CD4-positive, alpha-beta T cell treated with Interleukin-17A for 4 hours (primary cell): Measurements from ENCODE around the gene STEEP1.

Experiments used
- DNase-seq: peaks from one replicate; pipeline ENCODE4 v3.0.0-alpha.2; 2020; ENCODE audit warnings: mixed read lengths

Gene STEEP1

DNA sequence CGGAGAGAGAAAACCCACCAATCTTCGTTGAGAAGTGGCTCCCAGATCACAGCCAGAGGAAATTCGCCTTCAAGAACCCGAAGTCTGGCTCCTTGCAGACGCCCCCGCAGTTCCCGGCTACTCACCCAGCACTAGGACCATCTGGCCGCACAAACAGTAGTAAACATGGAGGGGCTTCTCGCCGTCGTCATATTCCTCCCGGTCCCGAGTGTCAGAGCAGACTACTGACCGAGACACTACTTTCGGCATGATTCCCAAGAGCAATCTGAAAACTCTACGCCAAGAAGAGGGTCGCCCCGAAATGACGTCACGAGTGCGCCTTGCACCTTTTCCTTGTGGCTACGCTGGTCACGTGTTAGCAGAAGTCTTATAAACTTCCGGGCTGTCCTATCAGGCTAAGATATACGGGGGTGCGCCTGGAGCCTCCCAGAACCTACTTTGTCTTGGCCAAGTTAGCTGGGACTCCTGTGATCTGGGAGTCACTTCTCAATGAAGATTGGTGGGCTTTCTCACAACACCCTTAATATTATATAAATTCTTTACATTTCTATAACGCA, at the start of gene STEEP1:
STEEP1 (minus strand) TSS at position 303 of the 557 bp plus-strand sequence; CDS start at position 249, 54 bp downstream.
- peak; percentile 88 for DNase-seq

- no peak for DNase-seq
These were observed 49.6 kb upstream of the STEEP1 start for GRCh38 chrX:119614776-119615175.

DNA sequence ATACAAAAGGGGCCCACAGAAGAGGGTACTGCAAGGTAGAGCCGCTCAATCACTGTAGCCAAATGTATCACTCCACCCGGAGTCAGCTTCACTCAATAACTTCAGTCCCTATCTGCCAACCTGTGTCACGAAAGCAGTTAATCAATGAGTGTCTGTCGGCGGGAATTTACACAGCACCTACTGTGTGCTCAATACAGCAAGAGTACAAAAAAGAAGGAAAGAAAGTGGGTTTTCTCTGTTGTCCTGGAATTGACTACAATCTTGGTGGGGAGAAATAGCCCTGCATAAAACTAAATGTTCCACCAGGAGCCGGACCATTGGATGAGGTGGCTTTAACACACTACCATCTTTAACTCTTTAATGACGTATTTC, 41.8 kb upstream of the STEEP1 start:
- DNase-seq = no peak

DNA sequence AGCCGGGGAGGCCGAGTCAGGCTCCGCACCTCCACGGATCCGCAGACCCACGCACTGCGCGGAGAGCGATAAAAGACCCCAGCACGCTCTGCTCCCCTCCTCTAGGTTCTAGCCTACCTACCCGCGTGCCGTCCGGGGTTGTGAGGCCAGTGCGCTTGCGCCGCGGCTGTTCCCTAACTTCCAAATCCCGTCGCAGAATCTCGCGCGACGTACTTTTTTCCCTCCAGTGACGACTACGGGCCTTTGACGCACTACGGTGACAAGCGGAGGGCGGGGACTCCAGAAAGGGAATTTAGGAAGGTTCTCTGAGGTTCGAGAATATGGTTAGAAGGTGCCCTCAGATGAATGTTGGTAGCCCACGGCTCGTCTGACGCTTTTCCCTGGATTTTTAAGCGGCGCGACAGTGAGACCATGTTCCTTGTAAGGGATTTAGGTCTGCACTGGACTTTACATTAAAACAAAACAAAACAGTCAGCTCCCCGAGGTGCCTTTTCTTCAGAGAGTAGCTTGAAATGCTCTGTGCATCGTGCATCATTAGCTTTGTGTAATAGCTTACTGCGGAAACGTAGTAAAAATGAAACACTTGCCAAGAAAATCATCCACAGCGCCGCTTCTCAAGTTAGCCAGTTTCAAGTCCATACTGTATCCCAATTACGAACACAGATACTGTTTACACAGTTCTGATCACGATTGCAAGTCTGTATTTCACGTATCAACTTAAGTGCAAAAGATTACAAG, 41.2 kb upstream of the STEEP1 start, which contains the start of gene NKRF:
NKRF (minus strand) TSS at position 145 of the 738 bp plus-strand sequence.
- DNase-seq = peak; percentile 90

GRCh38 chrX:119605464-119606279, 40.5 kb upstream of the STEEP1 start:
- DNase-seq = peak; percentile 57

DNA sequence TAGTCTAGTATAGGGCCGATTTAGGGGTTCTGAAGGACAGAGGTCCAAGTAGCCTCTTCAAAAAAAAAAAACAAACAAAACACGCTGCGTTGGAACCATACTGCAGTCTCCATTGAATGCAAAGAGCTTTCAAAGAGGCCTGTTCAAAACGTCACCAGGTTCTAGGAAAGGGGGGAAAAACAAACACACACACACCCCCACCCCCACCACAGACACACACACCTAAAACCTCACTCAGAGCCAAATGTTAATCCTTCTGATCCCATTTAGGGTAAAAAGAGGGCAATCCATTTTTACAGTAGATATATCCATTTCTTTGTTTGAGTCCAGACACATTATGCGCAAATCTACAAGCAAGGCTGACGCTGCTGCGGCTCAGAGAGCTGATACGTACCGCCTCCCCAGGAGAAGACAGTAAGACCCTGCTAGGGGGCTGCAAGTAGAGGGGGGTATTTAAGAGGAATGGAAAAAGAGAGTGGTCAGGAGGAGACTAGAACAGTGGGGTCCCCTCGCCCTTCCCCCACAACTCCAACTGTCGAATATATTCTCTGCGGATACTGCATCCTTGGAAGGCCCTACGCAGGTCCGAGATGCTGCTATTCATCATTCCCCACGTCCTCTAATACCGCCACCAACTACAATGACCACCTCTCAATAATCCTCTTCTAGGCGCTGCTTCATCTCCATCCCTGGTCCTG, 39.7 kb upstream of the STEEP1 start:
- no peak for DNase-seq

DNA sequence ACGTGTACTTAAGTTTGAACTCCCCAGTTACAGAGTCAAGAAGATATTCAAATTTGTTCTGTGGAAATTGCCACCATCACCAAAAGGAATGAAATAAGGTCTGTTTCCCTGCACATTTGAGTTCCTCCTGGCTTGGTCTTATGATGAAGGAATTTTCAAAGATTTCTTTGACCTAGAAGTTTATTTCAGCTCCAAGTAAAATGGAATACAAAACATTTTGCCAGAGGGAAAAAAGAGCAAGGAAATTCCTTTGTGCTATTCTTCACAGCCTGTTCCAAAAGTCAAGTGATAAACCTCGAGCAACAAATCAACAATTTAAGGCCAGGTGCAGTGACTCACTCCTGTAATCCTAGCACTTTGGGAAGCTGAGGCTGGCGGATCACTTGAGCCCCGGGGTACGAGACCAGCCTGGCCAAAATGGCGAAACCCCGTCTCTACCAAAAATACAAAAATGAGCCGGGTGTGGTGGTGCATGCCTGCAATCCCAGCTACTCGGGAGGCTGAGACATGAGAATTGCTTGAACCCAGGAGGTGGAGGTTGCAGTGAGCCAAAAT, 37.6 kb upstream of the STEEP1 start:
- DNase-seq = no peak

- no peak for DNase-seq
These were observed 24.6 kb upstream of the STEEP1 start for GRCh38 chrX:119589810-119590209.

DNA sequence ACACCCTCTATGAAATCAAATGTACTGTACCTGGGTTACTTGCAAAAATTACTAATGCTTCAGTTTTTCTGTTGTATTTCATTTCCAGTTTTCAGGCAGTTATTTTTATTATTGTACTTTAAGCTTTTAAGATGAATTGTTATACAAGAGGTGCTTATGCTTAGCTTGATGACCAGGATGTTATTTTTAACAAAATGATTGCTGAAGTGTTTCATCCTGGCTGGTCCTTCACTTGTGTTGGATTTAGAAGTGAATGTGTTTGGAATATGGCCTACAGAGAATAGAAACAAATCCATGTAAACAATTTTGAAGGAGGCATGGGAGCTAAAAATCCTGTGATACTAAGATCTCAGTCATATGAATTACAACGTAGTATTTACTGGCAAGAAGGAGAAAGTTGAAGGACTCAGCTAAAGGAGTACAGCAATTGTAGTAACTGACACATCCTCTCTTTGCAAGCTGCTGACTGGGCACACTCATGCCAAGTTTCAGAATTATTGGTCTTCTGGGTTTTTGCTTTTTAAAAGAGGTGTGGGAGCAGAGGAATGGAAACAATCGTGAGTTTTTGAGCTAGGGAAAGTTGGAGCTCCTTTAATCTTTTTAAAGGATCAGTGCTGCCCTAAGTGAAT, 18.3 kb upstream of the STEEP1 start:
- DNase-seq = no peak

DNA sequence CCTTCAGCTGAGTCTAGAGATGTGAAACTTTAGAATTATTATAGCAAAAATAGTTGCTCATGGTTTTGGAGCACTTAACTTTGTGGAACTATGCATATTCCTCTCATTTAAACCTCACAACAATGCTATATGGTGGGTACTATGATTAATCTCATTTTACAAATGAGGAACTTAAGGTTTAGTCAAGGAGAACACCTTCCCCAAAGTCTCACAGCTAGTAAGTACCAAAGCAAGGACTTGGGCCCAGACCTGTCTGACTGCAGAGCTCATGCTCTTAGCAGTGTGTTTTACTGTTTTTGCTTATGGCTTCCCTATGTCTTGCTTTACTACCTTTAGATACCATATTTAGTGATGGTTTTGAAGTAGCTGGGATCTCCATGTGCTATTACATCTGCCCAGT, 14.2 kb upstream of the STEEP1 start:
- no peak for DNase-seq

DNA sequence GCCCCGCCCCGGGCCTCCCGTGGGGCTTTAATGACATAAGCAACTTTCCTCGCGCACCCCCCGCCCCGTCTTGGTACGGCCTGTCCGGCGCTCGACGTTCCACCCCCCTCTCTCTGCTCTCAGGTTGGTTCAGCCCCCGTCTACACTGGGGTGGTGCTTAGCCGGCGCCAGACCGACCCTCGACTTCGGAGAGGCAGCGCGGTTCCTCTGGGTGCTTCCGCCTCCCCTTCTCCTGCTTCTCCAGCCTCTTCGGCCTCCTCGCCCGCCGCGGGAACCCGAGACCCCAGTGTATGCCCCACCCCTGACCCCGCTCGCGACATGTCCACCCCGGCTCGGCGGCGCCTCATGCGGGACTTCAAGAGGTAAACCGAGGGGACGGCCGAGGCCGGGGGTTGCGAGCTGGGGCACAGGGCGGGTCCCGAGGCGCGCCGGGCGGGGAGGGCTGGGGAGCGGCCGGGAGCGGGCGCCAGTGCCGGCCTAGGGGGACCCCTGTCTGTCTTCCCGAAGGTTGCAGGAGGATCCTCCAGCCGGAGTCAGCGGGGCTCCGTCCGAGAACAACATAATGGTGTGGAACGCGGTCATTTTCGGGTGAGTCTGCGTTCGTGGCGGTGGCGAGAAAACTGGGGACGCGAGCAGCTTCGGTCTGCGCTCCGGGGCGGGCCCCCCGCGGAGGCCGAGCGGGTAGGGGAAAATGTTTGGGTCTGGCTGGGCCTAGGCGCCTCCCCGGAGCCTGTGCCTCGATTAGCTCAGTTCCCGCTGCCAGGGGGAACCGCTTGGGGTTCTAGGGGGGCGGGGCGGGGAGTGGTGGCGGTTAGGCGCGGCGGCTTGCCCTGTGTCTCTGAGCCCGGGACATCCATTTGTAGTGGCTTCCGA, 9.4 kb upstream of the STEEP1 start, which contains the start of gene UBE2A:
UBE2A (plus strand) TSS at position 170 of the 873 bp plus-strand sequence; CDS start at position 319, 149 bp downstream.
- DNase-seq = peak; percentile 92

DNA sequence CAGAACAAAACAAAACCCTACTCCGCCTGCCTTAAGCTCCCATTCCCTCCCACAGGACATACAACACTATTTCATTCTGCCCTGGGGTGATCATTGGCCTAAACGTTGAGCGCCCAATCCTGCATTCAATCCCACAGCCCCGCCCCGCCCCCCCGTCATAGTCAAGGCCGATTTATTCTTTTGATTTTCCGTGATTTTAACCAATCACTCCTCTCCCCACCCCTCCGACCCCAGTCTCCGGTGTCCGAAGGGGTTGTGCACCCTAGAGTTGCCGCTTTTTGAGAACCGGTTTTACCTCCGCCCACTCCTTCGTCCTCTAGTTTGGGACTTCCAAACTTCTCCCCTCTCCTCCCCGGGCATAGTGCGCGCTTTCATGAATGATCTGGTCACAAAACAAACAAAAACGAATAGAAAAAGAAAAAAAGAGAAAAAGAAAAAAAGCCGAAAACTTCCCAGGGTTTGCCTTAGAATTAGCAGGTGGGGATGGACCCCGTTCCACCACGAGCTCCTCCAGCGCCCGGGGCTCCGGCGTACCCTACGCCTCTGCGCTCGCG, 8.7 kb upstream of the STEEP1 start:
- DNase-seq = peak; percentile 35

GRCh38 chrX:119573222-119573621, 8.0 kb upstream of the STEEP1 start:
- no peak for DNase-seq

DNA sequence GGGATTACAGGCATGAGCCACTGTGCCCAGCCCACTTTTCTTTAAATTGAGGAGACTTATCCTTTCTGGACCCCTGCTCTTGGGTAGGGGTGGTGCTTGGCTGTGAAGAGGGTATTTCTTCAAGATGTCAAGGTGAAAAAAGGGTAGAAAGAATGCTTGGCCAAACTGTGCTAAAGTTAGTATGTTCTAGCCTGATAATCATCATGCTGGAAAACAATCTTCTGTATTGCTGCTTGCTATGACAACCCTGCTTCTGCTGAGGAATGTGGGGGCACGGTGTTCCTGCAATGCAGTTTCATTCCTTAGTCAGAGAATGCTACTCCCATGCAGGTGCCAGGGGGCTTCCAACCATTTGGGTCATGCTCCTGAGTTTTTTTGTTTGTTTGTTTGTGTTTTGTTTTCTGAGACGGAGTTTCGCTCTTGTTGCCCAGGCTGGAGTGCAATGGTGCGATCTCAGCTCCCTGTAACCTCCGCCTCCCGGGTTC, 5.2 kb upstream of the STEEP1 start:
- no peak for DNase-seq

GRCh38 chrX:119552508-119552907, 12.7 kb downstream of the STEEP1 start:
- DNase-seq = no peak

DNA sequence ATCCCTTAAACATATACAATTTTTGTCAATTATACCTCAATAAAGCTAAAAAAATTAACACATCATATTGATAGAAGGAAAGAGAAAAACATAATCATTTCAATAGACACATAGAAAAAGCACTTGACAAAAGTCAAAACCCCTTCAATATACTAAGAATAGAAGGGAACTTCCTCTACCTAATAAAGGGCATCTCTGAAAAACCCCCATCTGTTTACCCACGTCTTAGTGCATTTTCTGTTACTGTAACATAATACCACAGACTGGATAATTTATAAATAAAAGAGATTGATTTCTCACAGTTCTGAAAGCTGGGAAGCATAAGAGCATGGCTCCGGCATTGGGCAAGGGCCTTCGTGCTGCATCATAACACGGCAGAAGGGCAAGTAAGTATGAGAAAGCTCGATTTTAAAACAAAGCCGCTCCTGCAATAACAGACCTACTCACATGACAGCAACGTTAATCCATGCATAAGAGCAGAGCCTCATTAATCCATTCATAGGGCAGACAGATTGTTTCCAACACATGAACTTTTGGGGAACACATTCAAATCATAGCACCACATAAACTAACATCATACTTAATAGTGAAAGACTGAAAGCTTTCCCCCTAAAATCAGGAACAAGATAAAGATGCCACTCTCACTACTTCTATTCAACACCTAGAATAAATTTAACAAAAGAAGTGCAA, 15.7 kb downstream of the STEEP1 start:
- DNase-seq = no peak

DNA sequence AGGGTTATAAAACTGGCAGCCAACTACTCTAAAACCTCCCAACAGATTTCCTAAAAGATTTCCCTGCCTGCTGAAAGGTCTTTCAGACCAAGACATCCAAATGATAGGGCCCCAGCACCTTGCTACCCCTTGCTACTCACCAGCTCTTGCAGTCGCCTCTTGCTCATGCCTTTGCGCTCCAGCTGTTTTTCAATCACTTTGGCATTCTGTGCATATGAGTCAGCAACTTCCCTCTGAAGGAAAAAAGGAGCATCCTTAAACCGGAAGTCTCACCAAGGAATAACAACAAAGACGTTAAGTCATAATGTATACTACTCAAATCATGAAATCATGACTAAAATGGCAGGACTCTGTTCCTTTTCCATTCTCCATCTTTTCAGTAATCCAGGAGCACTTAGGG, 24.0 kb downstream of the STEEP1 start:
- no peak for DNase-seq

DNA sequence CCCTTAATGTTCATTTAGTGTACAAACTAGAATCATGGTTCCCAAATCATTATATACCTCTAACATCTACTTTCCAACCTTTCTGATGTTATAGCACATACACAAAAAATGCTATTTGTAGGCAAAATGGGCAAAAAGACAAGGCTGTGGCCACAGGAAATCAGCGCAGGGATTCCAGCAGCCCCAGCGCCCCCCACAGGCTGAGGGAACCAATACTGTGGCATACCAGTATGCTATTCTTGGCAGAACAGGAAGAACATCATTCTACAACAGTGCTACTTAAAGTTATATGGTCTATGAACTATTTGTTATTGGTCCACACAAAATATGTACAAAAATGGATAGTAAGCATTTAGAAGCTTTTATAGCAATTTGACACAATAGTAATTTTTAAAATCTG, 25.3 kb downstream of the STEEP1 start:
- DNase-seq = peak; percentile 7

DNA sequence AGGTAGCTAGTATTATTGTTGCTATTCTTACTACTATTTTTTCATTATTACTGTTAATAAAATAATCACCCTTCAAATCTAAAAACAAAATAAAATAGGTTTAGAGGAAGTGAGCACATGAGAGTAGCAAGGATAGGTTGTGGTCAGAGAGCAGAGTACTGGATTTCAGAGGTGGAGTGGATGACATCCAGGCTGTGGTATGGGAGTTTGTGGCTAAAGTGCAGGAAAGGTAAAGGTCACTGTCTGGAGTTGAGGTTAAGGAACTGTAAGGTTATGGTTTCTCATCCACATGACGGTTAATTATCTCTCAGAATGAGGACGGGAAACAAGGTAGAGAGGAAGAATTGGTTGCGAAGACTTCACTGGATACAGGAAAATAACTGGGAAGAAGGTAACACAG, 27.7 kb downstream of the STEEP1 start:
- no peak for DNase-seq
